ENCODE measurements around the gene GEN1.

DNA sequence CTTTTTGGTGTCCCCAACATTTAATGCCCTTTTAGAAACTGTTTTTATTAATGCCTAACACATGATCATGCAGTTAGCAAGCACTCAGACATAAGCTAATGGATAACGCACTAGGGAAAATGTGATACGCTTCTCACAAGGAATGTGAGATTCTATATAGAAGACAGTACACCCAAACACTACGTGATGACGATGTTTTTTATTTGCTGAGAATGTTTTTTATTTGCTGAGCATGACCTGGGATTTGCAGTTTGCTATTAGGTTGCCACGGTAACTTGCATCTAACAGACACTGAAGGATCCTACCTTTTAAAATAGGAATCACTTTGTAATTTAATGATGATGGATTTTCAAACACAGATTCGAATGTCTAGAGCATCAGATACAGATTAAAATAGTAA, 5.2 kb upstream of the GEN1 start:
- TF ChIP-seq POLR2A (IDR thresholded peaks at IDR 0.05; ENCODE audit: low read length) (no peak), GATA1 (IDR thresholded peaks at IDR 0.05; ENCODE audit: low read depth, low read length) (no peak)
